Measurements from ENCODE around the gene C2orf92.

GRCh38 chr2:97670471-97670870 is 958 bp downstream of the C2orf92 start:
- TF ChIP-seq YY1 (IDR thresholded peaks at IDR 0.05; ENCODE audit: insufficient read depth, insufficient read length) (no peak), ZNF274 (IDR thresholded peaks at IDR 0.05; ENCODE audit: low read depth, low read length) (no peak), SUZ12 (IDR thresholded peaks at IDR 0.05; ENCODE audit: extremely low read depth, insufficient read depth, insufficient read length) (no peak)

Measured in NT2/D1 (cell line).